ENCODE data around the gene PRODH2. TPM values are rescaled to one million over a fixed set of nuclear protein-coding genes. Genes with fewer than 3 reads are reported as not detected.

PRODH2 gene
- polyA plus RNA-seq, 1 experiment: not detected

DNA sequence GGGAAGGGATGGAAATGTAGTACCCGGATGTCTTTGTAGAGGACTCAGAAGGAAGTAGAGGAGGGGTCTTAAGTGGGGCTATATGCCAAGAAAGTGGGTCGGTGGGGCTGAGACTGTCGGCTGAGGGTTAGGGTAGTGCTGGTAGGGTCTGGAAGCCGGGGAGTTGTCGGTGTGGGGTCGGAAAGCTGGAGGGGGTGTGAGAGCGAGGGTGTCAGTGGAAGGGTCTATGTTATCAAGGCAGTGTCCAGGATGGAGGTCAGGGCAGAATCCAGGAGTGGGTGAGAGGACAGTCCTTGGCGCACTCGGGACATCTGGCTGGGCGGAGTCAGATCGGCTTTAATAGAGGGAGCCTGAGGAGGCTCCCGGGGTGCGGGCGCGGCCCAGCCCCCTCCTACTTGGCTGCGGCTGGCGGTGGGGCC lies 57.5 kb downstream of the PRODH2 start:
- TF ChIP-seq, protein P1, sequence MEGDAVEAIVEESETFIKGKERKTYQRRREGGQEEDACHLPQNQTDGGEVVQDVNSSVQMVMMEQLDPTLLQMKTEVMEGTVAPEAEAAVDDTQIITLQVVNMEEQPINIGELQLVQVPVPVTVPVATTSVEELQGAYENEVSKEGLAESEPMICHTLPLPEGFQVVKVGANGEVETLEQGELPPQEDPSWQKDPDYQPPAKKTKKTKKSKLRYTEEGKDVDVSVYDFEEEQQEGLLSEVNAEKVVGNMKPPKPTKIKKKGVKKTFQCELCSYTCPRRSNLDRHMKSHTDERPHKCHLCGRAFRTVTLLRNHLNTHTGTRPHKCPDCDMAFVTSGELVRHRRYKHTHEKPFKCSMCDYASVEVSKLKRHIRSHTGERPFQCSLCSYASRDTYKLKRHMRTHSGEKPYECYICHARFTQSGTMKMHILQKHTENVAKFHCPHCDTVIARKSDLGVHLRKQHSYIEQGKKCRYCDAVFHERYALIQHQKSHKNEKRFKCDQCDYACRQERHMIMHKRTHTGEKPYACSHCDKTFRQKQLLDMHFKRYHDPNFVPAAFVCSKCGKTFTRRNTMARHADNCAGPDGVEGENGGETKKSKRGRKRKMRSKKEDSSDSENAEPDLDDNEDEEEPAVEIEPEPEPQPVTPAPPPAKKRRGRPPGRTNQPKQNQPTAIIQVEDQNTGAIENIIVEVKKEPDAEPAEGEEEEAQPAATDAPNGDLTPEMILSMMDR (IDR thresholded peaks at IDR 0.05; ENCODE audit: insufficient read depth, low read depth, low read length): no peak
- DNase-seq (ENCODE audit: low read depth): no peak
- no peaks in the 10 kb centered on the region for H3K27me3 ChIP-seq (ENCODE audit: control insufficient read depth, insufficient read depth, low read length)
- POLR2A ChIA-PET: no interaction called here
- peak overlapping the region; percentile 52 for H3K4me3 ChIP-seq (ENCODE audit: low read depth, low read length)
- H3K36me3 ChIP-seq (ENCODE audit: control insufficient read depth, insufficient read depth, low read length): peaks cover 13% of the 10 kb centered on the region
- CTCF ChIA-PET: no interaction called here

DNA sequence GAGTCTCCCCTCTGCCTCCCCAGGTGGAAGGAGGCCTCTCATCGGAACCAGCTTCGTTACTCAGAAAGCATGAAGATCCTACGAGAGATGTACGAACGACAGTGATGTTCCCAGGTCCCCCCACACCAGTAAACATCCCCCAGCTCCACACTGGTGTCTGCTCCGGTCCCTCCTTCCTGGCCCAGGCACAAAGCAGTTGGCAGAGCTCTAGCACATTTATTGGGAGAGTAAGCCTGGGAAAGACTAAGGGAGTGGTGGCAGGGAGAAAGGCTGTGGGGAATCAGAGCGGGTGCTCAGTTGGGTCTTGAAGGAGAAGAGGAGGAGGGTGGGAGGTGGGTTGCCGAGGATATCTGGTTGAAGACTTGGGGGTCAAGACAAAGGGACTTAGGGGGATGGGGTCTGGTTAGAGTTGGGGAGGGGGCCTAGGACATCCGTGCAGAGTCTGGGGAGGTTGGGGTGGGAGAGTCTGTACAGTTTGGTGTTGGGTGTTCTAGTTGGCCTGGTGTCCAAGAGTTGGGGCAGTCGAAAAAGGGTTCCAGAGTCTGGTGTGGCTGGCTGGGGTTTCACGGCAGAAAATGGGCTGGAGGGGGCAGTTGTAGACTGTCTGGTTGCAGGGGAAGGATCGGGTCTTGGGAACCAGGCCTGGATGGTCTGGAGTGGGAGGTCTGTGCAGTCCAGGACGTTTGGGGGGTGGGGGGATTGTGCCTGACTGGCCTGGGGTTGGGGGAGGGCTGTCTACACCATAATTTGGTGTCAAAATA lies 58.1 kb downstream of the PRODH2 start:
- CTCF ChIA-PET: interaction anchor here (0.7 kb wide), 1 partner anchor 196 kb away, joined by 3 read pairs; no protein-coding TSS in a partner anchor
- H3K4me3 ChIP-seq (ENCODE audit: low read depth, low read length): no peak overlapping the region
- DNase-seq (ENCODE audit: low read depth): no peak
- peaks cover 12% of the 10 kb centered on the region for H3K36me3 ChIP-seq (ENCODE audit: control insufficient read depth, insufficient read depth, low read length)
- H3K27me3 ChIP-seq (ENCODE audit: control insufficient read depth, insufficient read depth, low read length): no peaks in the 10 kb centered on the region
- POLR2A ChIA-PET: no interaction called here
- TF ChIP-seq, protein P1 (IDR thresholded peaks at IDR 0.05; ENCODE audit: insufficient read depth, low read depth, low read length): no peak

DNA sequence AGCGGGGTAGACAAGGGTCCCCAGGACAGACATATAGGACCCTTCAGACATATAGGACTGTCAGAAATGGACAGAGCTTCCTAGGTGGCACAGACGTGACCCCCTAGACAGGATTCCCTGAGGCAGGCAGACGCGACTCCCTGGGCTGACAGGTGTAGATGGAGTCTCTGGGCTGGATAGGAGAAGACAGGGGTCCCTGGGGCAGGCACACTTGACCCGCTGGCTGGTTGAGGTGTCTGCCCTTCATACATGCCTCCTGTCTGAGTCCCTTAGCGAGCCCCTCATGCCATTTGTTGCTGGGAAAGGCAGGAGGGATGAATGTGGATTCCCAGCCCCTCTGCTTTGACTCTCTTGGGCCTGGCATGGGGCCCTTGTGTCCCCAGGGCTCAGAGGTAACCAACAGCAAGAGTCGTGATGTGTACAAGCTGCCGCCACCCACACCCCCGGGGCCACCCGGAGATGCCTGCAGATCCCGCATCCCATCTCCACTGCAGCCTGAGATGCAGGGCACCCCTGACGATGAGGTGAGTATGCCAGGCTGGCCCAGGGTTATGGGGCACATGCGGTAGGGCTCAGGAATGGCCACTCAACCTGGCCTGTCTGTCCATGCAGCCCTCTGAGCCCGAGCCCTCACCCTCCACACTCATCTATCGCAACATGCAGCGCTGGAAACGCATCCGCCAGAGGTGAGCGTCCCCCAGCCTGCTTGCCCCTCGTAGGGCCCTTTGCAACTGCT lies 58.8 kb downstream of the PRODH2 start:
- no peak for DNase-seq (ENCODE audit: low read depth)
- Histone ChIP-seq H3K36me3 (ENCODE audit: control insufficient read depth, insufficient read depth, low read length) (peaks cover 12% of the 10 kb centered on the region), H3K4me3 (ENCODE audit: low read depth, low read length) (no peak overlapping the region), H3K27me3 (ENCODE audit: control insufficient read depth, insufficient read depth, low read length) (no peaks in the 10 kb centered on the region)
- ChIA-PET CTCF (interaction anchor here (0.7 kb wide), 1 partner anchor 197 kb away, joined by 3 read pairs; no protein-coding TSS in a partner anchor), POLR2A (no interaction called here)
- TF ChIP-seq, protein P1 (IDR thresholded peaks at IDR 0.05; ENCODE audit: insufficient read depth, low read depth, low read length): no peak

DNA sequence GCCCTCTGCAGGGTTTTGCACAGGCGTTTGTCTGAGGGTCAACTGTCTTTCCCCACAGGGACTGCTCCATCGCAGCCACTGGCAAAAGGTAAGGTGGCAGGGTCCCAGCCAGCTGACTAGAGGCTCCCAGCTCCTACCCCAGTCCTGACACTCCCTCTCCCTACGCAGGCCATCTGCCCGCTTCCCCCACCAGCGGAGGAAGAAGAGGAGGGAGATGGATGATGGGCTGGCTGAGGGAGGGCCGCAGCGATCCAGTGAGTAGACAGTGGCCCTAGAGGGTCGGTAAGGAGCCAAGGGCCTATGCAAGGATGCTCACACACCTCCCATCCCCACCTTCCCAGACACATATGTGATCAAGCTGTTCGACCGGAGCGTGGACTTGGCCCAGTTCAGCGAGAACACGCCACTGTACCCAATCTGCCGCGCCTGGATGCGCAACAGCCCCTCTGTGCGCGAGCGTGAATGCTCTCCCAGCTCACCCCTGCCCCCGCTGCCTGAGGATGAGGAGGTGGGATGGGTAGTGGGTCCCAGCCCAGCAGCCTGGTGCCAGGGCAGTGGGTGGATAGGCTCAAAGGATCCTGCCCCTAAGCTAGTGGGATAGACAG lies 59.8 kb downstream of the PRODH2 start:
- TF ChIP-seq, protein P1 (IDR thresholded peaks at IDR 0.05; ENCODE audit: insufficient read depth, low read depth, low read length): no peak
- Histone ChIP-seq H3K27me3 (ENCODE audit: control insufficient read depth, insufficient read depth, low read length) (no peaks in the 10 kb centered on the region), H3K4me3 (ENCODE audit: low read depth, low read length) (no peak overlapping the region), H3K36me3 (ENCODE audit: control insufficient read depth, insufficient read depth, low read length) (peaks cover 12% of the 10 kb centered on the region)
- CTCF ChIA-PET: no interaction called here
- POLR2A ChIA-PET: no interaction called here
- DNase-seq (ENCODE audit: low read depth): no peak
